ENCODE results near the gene GPR89A. TPM values are rescaled to one million over a fixed set of nuclear protein-coding genes. Genes with fewer than 3 reads are reported as not detected.

Gene GPR89A
- total RNA-seq, 1 donor from 2014 or later: 28.0 TPM

- Mint-ChIP-seq H3K9me3 (no peaks in the 10 kb centered on the region), H3K27ac (no peak overlapping the region), H3K27me3 (peaks cover 13% of the 10 kb centered on the region), H3K4me3 (no peak overlapping the region), H3K4me1 (ENCODE audit: unreplicated experiment) (no peaks in the 10 kb centered on the region), H3K36me3 (no peaks in the 10 kb centered on the region)
- TF ChIP-seq CTCF (conservative IDR thresholded peaks at IDR 0.05): no peak
- no peak for DNase-seq (ENCODE audit: extremely low spot score, unreplicated experiment)
Measured at GRCh38 chr1:145695821-145696629, 88.2 kb downstream of the GPR89A start.

- Mint-ChIP-seq H3K4me1 (ENCODE audit: unreplicated experiment) (no peaks in the 10 kb centered on the region), H3K27me3 (peaks cover 13% of the 10 kb centered on the region), H3K27ac (no peak overlapping the region), H3K9me3 (no peaks in the 10 kb centered on the region), H3K4me3 (no peak overlapping the region), H3K36me3 (no peaks in the 10 kb centered on the region)
- DNase-seq (ENCODE audit: extremely low spot score, unreplicated experiment): no peak
- no peak for TF ChIP-seq CTCF (conservative IDR thresholded peaks at IDR 0.05)
Measured at GRCh38 chr1:145696630-145696960, 88.8 kb downstream of the GPR89A start.

GRCh38 chr1:145701306-145701862 lies 93.6 kb downstream of the GPR89A start:
- peaks cover 3% of the 10 kb centered on the region for H3K4me1 Mint-ChIP-seq (ENCODE audit: unreplicated experiment)
- no peaks in the 10 kb centered on the region for H3K9me3 Mint-ChIP-seq
- peaks cover 14% of the 10 kb centered on the region for H3K27me3 Mint-ChIP-seq
- no peak overlapping the region for H3K4me3 Mint-ChIP-seq
- TF ChIP-seq CTCF (conservative IDR thresholded peaks at IDR 0.05): no peak
- DNase-seq (ENCODE audit: extremely low spot score, unreplicated experiment): no peak
- H3K27ac Mint-ChIP-seq: no peak overlapping the region
- no peaks in the 10 kb centered on the region for H3K36me3 Mint-ChIP-seq

- Mint-ChIP-seq H3K4me3 (no peak overlapping the region), H3K36me3 (no peaks in the 10 kb centered on the region), H3K9me3 (no peaks in the 10 kb centered on the region), H3K27ac (no peak overlapping the region), H3K27me3 (peaks cover 14% of the 10 kb centered on the region), H3K4me1 (ENCODE audit: unreplicated experiment) (peaks cover 9% of the 10 kb centered on the region)
- DNase-seq (ENCODE audit: extremely low spot score, unreplicated experiment): no peak
- TF ChIP-seq CTCF (conservative IDR thresholded peaks at IDR 0.05): no peak
Measured at GRCh38 chr1:145702052-145702451, 94.3 kb downstream of the GPR89A start.

- DNase-seq (ENCODE audit: extremely low spot score, unreplicated experiment): no peak
- H3K9me3 Mint-ChIP-seq: no peaks in the 10 kb centered on the region
- no peak overlapping the region for H3K27ac Mint-ChIP-seq
- no peak overlapping the region for H3K4me3 Mint-ChIP-seq
- H3K4me1 Mint-ChIP-seq (ENCODE audit: unreplicated experiment): peaks cover 14% of the 10 kb centered on the region
- TF ChIP-seq CTCF (conservative IDR thresholded peaks at IDR 0.05): no peak
- no peaks in the 10 kb centered on the region for H3K36me3 Mint-ChIP-seq
- peaks cover 14% of the 10 kb centered on the region for H3K27me3 Mint-ChIP-seq
Measured at GRCh38 chr1:145702826-145703225, 95.0 kb downstream of the GPR89A start.
